Loucy (cell line): ENCODE measurements around the gene CTNNA2.

Experiments used
- H2AFZ ChIP-seq: fragments of 200-600 bp; sonication (generic); 2 replicates; pipeline ENCODE4 v1.6.0; 2016; ENCODE audit warnings: antibody characterized with exemption, mild to moderate bottlenecking, low read length, moderate library complexity
- H3F3A ChIP-seq: fragments of 200-600 bp; 2 replicates; pipeline ENCODE4 v1.6.0; 2016; ENCODE audit warnings: antibody characterized with exemption, low read depth, mild to moderate bottlenecking
- H3K27me3 ChIP-seq: fragments of 200-600 bp; sonication (generic); 2 replicates; pipeline ENCODE4 v1.6.1; 2014; ENCODE audit warnings: low read length, mild to moderate bottlenecking; ENCODE audit not compliant: insufficient read depth, poor library complexity, severe bottlenecking
- H3K36me3 ChIP-seq: fragments of 200-600 bp; sonication (generic); 2 replicates; pipeline ENCODE4 v1.6.1; 2016; ENCODE audit warnings: low read length; ENCODE audit not compliant: insufficient read depth
- H3K4me1 ChIP-seq: fragments of 200-600 bp; sonication (generic); 2 replicates; pipeline ENCODE4 v1.5.1; 2014; ENCODE audit warnings: low read length, mild to moderate bottlenecking; ENCODE audit not compliant: insufficient read depth, poor library complexity, severe bottlenecking
- H3K4me2 ChIP-seq: fragments of 200-600 bp; sonication (generic); 2 replicates; pipeline ENCODE4 v1.6.0; 2014; ENCODE audit warnings: antibody characterized with exemption, low read length, low read depth, mild to moderate bottlenecking; ENCODE audit not compliant: poor library complexity, severe bottlenecking
- H3K4me3 ChIP-seq: fragments of 200-600 bp; sonication (generic); 2 replicates; pipeline ENCODE4 v1.5.1; 2014; ENCODE audit warnings: low read length, mild to moderate bottlenecking, mixed read lengths; ENCODE audit not compliant: poor library complexity, severe bottlenecking
- H3K79me2 ChIP-seq: fragments of 200-600 bp; sonication (generic); 2 replicates; pipeline ENCODE4 v1.6.1; 2014; ENCODE audit warnings: low read length; ENCODE audit not compliant: insufficient read depth
- H3K9ac ChIP-seq: fragments of 200-600 bp; sonication (generic); 2 replicates; pipeline ENCODE4 v1.6.0; 2014; ENCODE audit warnings: mild to moderate bottlenecking, low read depth, low read length, moderate library complexity; ENCODE audit not compliant: poor library complexity, severe bottlenecking
- H3K9me2 ChIP-seq: fragments of 200-600 bp; sonication (generic); replicated peaks from 2 replicates; pipeline ENCODE4 v1.6.1; 2016; ENCODE audit warnings: low read depth, low read length, mixed read lengths
- H3K9me3 ChIP-seq: fragments of 200-600 bp; sonication (generic); 2 replicates; pipeline ENCODE4 v1.6.1; 2014; ENCODE audit warnings: mild to moderate bottlenecking, antibody characterized with exemption, low read length, low read depth; ENCODE audit not compliant: insufficient read depth
- H4K20me1 ChIP-seq: fragments of 200-600 bp; sonication (generic); 2 replicates; pipeline ENCODE4 v1.6.0; 2014; ENCODE audit warnings: antibody characterized with exemption, low read length, mild to moderate bottlenecking; ENCODE audit not compliant: insufficient read depth, poor library complexity, severe bottlenecking
- CTCF ChIP-seq: fragments of 200-600 bp; sonication (generic); conservative IDR thresholded peaks from 2 replicates; pipeline ENCODE4 v1.5.1; 2014; ENCODE audit warnings: mild to moderate bottlenecking, antibody characterized with exemption, low read length
- EZH2phosphoT487 ChIP-seq: fragments of 200-600 bp; IDR thresholded peaks from 2 replicates; pipeline ENCODE4 v1.6.1; 2018; ENCODE audit warnings: antibody characterized with exemption, mild to moderate bottlenecking, moderate library complexity, borderline replicate concordance

Gene CTNNA2

GRCh38 chr2:80548469-80548868 is 1035.6 kb downstream of the CTNNA2 start:
- Histone ChIP-seq H3K4me2 (no peak overlapping the region), H3K9ac (no peak overlapping the region), H3K4me3 (no peak overlapping the region), H3K9me2 (no peaks in the 10 kb centered on the region), H2AFZ (no peak overlapping the region), H3K9me3 (no peaks in the 10 kb centered on the region), H3K4me1 (no peaks in the 10 kb centered on the region), H4K20me1 (no peaks in the 10 kb centered on the region), H3K79me2 (no peaks in the 10 kb centered on the region), H3K27me3 (no peaks in the 10 kb centered on the region), H3F3A (no peaks in the 10 kb centered on the region), H3K36me3 (no peaks in the 10 kb centered on the region)
- TF ChIP-seq EZH2phosphoT487 (no peak), CTCF (no peak)

- TF ChIP-seq EZH2phosphoT487 (no peak), CTCF (no peak)
- no peaks in the 10 kb centered on the region for H3K9me3 ChIP-seq
Observed at GRCh38 chr2:80549901-80550300, 1037.0 kb downstream of the CTNNA2 start.

GRCh38 chr2:80560326-80560725 is 1047.5 kb downstream of the CTNNA2 start:
- no peaks in the 10 kb centered on the region for H3K27me3 ChIP-seq
- H3K36me3 ChIP-seq: no peaks in the 10 kb centered on the region
- no peaks in the 10 kb centered on the region for H3K9me2 ChIP-seq
- no peaks in the 10 kb centered on the region for H3F3A ChIP-seq
- H3K4me3 ChIP-seq: no peak overlapping the region
- H3K4me1 ChIP-seq: no peaks in the 10 kb centered on the region
- TF ChIP-seq CTCF (no peak), EZH2phosphoT487 (no peak)
- no peaks in the 10 kb centered on the region for H3K9me3 ChIP-seq
- H3K4me2 ChIP-seq: no peak overlapping the region
- no peaks in the 10 kb centered on the region for H4K20me1 ChIP-seq
- no peaks in the 10 kb centered on the region for H3K79me2 ChIP-seq
- no peak overlapping the region for H3K9ac ChIP-seq
- no peak overlapping the region for H2AFZ ChIP-seq

More at GRCh38 chr2:80549901-80550300, 1037.0 kb downstream of the CTNNA2 start:
- Histone ChIP-seq H2AFZ (no peak overlapping the region), H3K9me2 (no peaks in the 10 kb centered on the region), H3K9ac (no peak overlapping the region), H3K4me3 (no peak overlapping the region), H3K79me2 (no peaks in the 10 kb centered on the region), H3K27me3 (no peaks in the 10 kb centered on the region), H4K20me1 (no peaks in the 10 kb centered on the region), H3K36me3 (no peaks in the 10 kb centered on the region), H3K4me1 (no peaks in the 10 kb centered on the region), H3K4me2 (no peak overlapping the region), H3F3A (no peaks in the 10 kb centered on the region)
